HG03571 (cell line): ENCODE results near the gene LSM12.

ENCODE experiments used
- ATAC-seq: cut with Tn5 transposase; IDR thresholded peaks from one replicate; pipeline ENCODE4 v1.9.1; 2021; ENCODE audit not compliant: unreplicated experiment

The LSM12 gene

DNA sequence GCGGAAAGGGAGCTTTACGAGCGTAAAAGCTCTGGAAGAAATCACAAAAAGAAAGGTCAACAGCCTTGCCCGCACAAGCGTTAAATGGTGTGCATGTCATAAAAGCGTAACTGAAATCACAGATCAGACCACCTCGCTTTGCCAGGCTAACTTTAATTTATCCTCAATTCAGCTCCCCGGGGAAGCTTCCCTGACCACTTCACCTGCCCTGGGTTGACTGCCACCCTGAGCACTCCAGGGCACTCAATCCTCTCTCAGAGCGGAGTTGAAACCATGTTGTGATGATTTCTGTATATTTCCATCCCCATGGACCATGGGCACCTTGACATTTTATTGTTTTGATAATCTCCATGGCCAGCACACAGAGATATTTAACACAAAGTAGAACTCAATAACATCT lies 78.2 kb downstream of the LSM12 start:
- no peak for ATAC-seq

DNA sequence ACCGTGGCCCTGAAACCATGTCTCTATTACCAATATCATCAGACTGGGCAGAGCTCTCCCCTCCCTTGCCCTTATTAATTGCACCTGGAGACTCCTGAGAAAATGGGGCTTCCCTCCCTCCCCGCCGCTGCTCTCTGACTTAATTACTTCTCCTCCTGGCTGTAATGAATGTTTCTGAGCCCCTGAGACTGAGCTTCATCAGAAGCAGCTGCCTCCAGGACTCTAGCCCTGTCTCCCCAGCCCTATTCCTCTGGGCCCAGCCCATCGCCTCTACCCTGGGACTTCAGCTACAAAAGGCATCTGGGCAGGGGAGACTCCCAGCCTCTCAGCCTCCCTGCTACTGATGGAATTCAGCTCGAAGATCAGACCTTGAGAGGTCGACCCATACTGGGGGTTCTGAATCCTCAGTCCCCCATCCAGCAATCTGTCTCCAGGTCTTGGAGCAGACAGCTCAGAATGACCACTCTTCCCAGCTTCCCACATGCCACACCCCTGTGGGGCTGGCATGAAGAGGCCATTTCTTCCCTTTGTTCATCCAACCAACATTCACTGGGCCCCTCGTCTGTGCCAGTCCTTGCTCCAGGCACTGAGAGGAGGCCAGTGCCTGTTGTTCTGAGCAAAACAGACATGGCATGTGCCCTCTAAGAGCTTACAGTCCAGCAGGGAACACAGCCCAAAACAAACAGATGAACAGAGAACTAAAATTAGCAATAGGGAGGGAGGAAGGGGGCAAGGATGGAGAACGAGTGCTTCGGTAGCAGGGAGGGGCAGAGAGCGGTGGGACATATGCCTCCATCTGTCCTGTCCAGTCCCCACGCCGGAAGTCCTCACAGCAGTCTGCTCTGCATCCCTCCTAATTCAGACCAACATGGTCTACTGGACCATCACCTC lies 79.1 kb downstream of the LSM12 start:
- no peak for ATAC-seq

DNA sequence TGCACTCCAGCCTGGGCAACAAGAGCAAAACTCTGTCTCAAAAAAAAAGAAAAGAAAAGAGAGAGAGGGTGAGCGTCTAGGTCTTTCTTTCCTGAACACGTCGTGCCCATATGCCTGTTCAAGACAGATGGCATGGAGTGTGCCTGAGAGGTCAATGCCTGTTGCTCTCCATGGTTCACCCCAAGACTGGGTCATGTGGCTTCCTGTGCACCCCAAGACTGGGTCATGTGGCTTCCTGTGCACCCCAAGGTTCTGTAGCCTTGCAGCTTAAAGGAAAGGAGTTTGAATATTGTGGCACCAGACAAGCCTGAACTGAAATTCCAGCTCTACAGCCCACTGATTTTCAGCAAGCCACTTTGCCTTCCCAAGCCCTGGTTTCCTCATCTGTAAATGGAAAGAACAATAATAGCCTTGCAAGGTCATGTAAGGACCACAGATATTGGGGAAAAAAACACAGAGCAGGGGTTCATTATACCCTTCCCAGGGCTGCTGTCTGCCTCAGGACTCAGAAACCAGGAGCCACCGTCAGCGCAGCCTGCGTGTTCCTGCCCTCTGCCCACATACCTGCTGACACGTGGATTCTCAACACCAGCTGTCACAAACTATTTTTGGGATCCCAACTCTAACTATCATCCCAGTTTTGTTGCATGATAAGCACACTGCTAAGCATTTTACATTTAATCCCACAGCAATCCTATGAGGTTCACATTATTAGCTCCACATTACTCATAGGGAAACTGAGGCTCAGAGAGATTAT lies 80.1 kb downstream of the LSM12 start:
- no peak for ATAC-seq

DNA sequence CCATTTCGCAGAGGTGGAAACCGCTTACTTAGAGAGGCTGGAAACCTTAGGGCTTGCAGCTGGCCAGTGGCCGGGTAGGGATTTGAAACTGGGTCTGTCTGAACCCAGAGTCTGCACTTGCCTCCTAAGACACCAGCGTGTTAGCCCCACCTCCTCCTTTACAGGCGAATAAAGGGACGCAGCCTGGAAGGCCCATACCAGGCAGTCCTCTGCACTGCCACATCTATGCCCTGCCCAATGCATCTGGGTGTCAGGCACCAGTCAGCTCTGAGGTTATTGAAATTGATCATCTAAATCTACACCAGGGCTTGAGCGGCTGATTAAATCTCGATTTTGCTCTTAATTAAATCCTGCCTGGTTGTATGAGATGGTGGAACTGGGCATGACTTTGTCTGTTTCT lies 82.0 kb downstream of the LSM12 start:
- no peak for ATAC-seq
